Gastroesophageal sphincter (tissue), 4 donors: ENCODE data around the gene ADGRG1. TPM values are rescaled to one million over a fixed set of nuclear protein-coding genes. Genes with fewer than 3 reads are reported as not detected.
A peak's percentile ranks its signal among the peaks of the same experiment; 100 is the strongest.

Experiments used
- ATAC-seq: fragments of 150-250 bp; one replicate; pipeline ENCODE4 v1.9.1; 2016; ENCODE audit warnings: mild to moderate bottlenecking, moderate library complexity
- H3K27ac ChIP-seq, 4 donors: fragments of 200-600 bp; sonication (generic) in 3 of 4; 1 replicate in 3 of 4; 2 replicates in 1 of 4; pipeline ENCODE4 v1.5.1; 2016 to 2019
- H3K27me3 ChIP-seq: fragments of 200-600 bp; sonication (generic); one replicate; pipeline ENCODE4 v1.5.1; 2019
- H3K36me3 ChIP-seq, 2 donors: fragments of 200-600 bp; sonication (generic); one replicate each; pipeline ENCODE4 v1.5.1; 2019; ENCODE audit warnings: control low read depth in 1 of 2
- H3K4me1 ChIP-seq, 3 donors: fragments of 200-600 bp; sonication (generic); 1 replicate in 2 of 3; 2 replicates in 1 of 3; pipeline ENCODE4 v1.5.1; 2016 to 2019; ENCODE audit warnings: control low read depth in 2 of 3
- H3K4me3 ChIP-seq, 2 donors: fragments of 200-600 bp; sonication (generic); one replicate each; pipeline ENCODE4 v1.5.1; 2019; ENCODE audit warnings: mild to moderate bottlenecking in 1 of 2, moderate library complexity in 1 of 2
- H3K9me3 ChIP-seq, 3 donors: fragments of 200-600 bp; sonication (generic); one replicate each; pipeline ENCODE4 v1.5.1; 2017 to 2019; ENCODE audit warnings: control low read depth in 2 of 3
- CTCF ChIP-seq, 4 experiments: fragments of 200-600 bp in 2 of 4; fragments of 450-650 bp in 2 of 4; sonication (generic) in 1 of 4; IDR thresholded peaks; one replicate each; pipeline ENCODE4 v1.5.1; 2017 to 2019; ENCODE audit warnings: antibody characterized with exemption in 4 of 4, mild to moderate bottlenecking in 2 of 4, moderate library complexity in 2 of 4
- EP300 ChIP-seq: sonication (generic); formaldehyde crosslinking; IDR thresholded peaks from one replicate; pipeline ENCODE4 v1.6.1; 2017; ENCODE audit warnings: antibody characterized with exemption, mild to moderate bottlenecking
- POLR2A ChIP-seq, 2 donors: fragments of 450-650 bp; IDR thresholded peaks; one replicate each; pipeline ENCODE4 v1.6.1; 2017; ENCODE audit warnings: antibody characterized with exemption in 2 of 2, mild to moderate bottlenecking in 2 of 2, moderate library complexity in 1 of 2
- POLR2AphosphoS5 ChIP-seq: sonication (generic); formaldehyde crosslinking; IDR thresholded peaks from one replicate; pipeline ENCODE4 v1.6.1; 2017; ENCODE audit warnings: antibody characterized with exemption
- WGBS, 2 donors: methylation state at CpG; one replicate each; pipeline ENCODE4 v1.1.5; 2018; ENCODE audit warnings: low coverage in 1 of 2; 5-methylcytosine and 5-hydroxymethylcytosine counted together
- total RNA-seq, 4 donors: library from RNA; depleted of rRNA; stranded (reverse); fragments of >200 nt; gene quantifications; one replicate each; pipeline ENCODE4 v1.1.0, GENCODE V29; 2016

ADGRG1 gene
- total RNA-seq, 4 donors from 2014 or later, result 7.0 to 20.1 (median 12.6) TPM

- whole genome bisulfite sequencing, 2 donors, result 16 to 37% methylated on average over 4 of the region's 8 CpGs
- no peak for ATAC-seq
- H3K36me3 ChIP-seq, result no peaks in the 10 kb centered on the region
- H3K27me3 ChIP-seq, result peaks cover 52% of the 10 kb centered on the region
- peaks cover 0 to 6% (median 0%) of the 10 kb centered on the region in 3 donors for H3K9me3 ChIP-seq
- no peak overlapping the region for H3K27ac ChIP-seq
- no peak overlapping the region for H3K4me3 ChIP-seq
- H3K4me1 ChIP-seq, result peaks cover 0 to 7% (median 5%) of the 10 kb centered on the region in 3 donors
- TF ChIP-seq EP300 (no peak), POLR2AphosphoS5 (no peak), POLR2A (IDR thresholded peaks at IDR 0.05) (no peak), CTCF (IDR thresholded peaks at IDR 0.05) (no peak)
Measured at GRCh38 chr16:57590654-57591085, 37.8 kb upstream of the ADGRG1 start.

- peaks cover 0 to 12% (median 0%) of the 10 kb centered on the region in 3 donors for H3K9me3 ChIP-seq
- H3K4me1 ChIP-seq, result peaks cover 0 to 7% (median 5%) of the 10 kb centered on the region in 3 donors
- 28 to 39% methylated on average over 3 to 5 of the region's 9 CpGs for WGBS, 2 donors
- peaks cover 48% of the 10 kb centered on the region for H3K27me3 ChIP-seq
- TF ChIP-seq CTCF (IDR thresholded peaks at IDR 0.05), result peak; percentile 42 to 85 (median 76)
- no peak for TF ChIP-seq POLR2AphosphoS5
- no peak overlapping the region for H3K27ac ChIP-seq
- peak; percentile 80 for ATAC-seq
- H3K4me3 ChIP-seq, result no peak overlapping the region
- H3K36me3 ChIP-seq, result no peaks in the 10 kb centered on the region
Measured at GRCh38 chr16:57591086-57591869, 37.2 kb upstream of the ADGRG1 start.

GRCh38 chr16:57591870-57592485 lies 36.5 kb upstream of the ADGRG1 start:
- Histone ChIP-seq H3K4me1 (peaks cover 0 to 7% (median 5%) of the 10 kb centered on the region in 3 donors), H3K36me3 (no peaks in the 10 kb centered on the region), H3K27ac (no peak overlapping the region), H3K9me3 (peaks cover 0 to 19% (median 0%) of the 10 kb centered on the region in 3 donors), H3K27me3 (peaks cover 43% of the 10 kb centered on the region), H3K4me3 (no peak overlapping the region)
- no peak for ATAC-seq
- TF ChIP-seq EP300, result no peak
- no peak for TF ChIP-seq POLR2A (IDR thresholded peaks at IDR 0.05)
- TF ChIP-seq POLR2AphosphoS5, result no peak
- TF ChIP-seq CTCF (IDR thresholded peaks at IDR 0.05), result no peak
- 62 to 71% methylated on average over 6 of the region's 7 CpGs for WGBS, 2 donors

- Histone ChIP-seq H3K4me1 (peaks cover 0 to 7% (median 5%) of the 10 kb centered on the region in 3 donors), H3K27me3 (peaks cover 41% of the 10 kb centered on the region), H3K4me3 (no peak overlapping the region), H3K9me3 (peaks cover 0 to 24% (median 0%) of the 10 kb centered on the region in 3 donors), H3K36me3 (no peaks in the 10 kb centered on the region), H3K27ac (no peak overlapping the region)
- TF ChIP-seq POLR2AphosphoS5 (no peak), POLR2A (IDR thresholded peaks at IDR 0.05) (no peak), EP300 (no peak), CTCF (IDR thresholded peaks at IDR 0.05) (no peak)
- ATAC-seq, result no peak
- WGBS, 2 donors, result 25 to 67% methylated on average over 2 to 3 of the region's 4 CpGs
Measured at GRCh38 chr16:57592591-57593003, 35.8 kb upstream of the ADGRG1 start.
